IPS-18a (cell line): ENCODE results near the gene TRIM44.
"Not testable (repeated sequence)": the region's sequence is repeated elsewhere in the genome, so short reads cannot be mapped to it uniquely, and the experiment has no call there.

Experiments used
- H3K27ac ChIP-seq: one replicate; pipeline ENCODE4 v1.5.1; 2013; ENCODE audit warnings: low read length
- H3K27me3 ChIP-seq: one replicate; pipeline ENCODE4 v1.6.1; 2013; ENCODE audit warnings: mild to moderate bottlenecking, low read length; ENCODE audit not compliant: control insufficient read depth, insufficient read depth
- H3K36me3 ChIP-seq: one replicate; pipeline ENCODE4 v1.6.1; 2013; ENCODE audit warnings: low read depth, low read length; ENCODE audit not compliant: control insufficient read depth
- H3K4me1 ChIP-seq: one replicate; pipeline ENCODE4 v1.6.1; 2013; ENCODE audit warnings: low read depth, low read length; ENCODE audit not compliant: control insufficient read depth
- H3K4me3 ChIP-seq: one replicate; pipeline ENCODE4 v1.5.1; 2013; ENCODE audit warnings: low read length
- H3K9ac ChIP-seq: one replicate; pipeline ENCODE4 v1.6.1; 2013; ENCODE audit warnings: mild to moderate bottlenecking, low read length, moderate library complexity
- H3K9me3 ChIP-seq: one replicate; pipeline ENCODE4 v1.6.1; 2013; ENCODE audit warnings: low read depth, low read length; ENCODE audit not compliant: control insufficient read depth

The TRIM44 gene

DNA sequence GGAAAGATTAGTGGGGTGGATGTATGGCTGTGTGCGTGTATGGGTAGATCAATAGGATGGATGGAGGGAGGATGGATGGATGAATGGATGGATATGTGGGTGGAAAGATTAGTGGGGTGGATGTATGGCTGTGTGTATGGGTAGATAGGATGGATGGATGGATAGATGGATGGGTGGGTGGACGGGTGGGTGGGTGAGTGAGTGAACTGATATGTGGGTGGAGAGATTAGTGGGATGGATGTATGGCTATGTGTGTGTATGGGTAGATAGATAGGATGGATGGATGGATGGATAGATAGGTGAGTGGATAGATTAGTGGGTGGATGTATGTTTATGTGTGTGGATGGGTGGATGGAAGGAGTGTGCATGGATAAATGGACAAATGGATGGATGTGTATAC, 193.7 kb downstream of the TRIM44 start:
- H3K27ac ChIP-seq: no peak overlapping the region
- no peak overlapping the region for H3K9ac ChIP-seq
- no peaks in the 10 kb centered on the region for H3K27me3 ChIP-seq
- no peaks in the 10 kb centered on the region for H3K36me3 ChIP-seq
- H3K4me1 ChIP-seq: peaks cover 7% of the 10 kb centered on the region
- no peaks in the 10 kb centered on the region for H3K9me3 ChIP-seq
- H3K4me3 ChIP-seq: no peak overlapping the region

- Histone ChIP-seq H3K27me3 (no peaks in the 10 kb centered on the region), H3K4me1 (peaks cover 7% of the 10 kb centered on the region), H3K9ac (no peak overlapping the region), H3K27ac (no peak overlapping the region), H3K9me3 (no peaks in the 10 kb centered on the region), H3K4me3 (no peak overlapping the region), H3K36me3 (no peaks in the 10 kb centered on the region)
Observed at GRCh38 chr11:35856756-35857155, 194.2 kb downstream of the TRIM44 start.

GRCh38 chr11:35857922-35858321, 195.3 kb downstream of the TRIM44 start:
- peaks cover 7% of the 10 kb centered on the region for H3K4me1 ChIP-seq
- no peaks in the 10 kb centered on the region for H3K9me3 ChIP-seq
- H3K4me3 ChIP-seq: no peak overlapping the region
- H3K9ac ChIP-seq: no peak overlapping the region
- H3K27me3 ChIP-seq: no peaks in the 10 kb centered on the region
- H3K27ac ChIP-seq: no peak overlapping the region
- no peaks in the 10 kb centered on the region for H3K36me3 ChIP-seq

DNA sequence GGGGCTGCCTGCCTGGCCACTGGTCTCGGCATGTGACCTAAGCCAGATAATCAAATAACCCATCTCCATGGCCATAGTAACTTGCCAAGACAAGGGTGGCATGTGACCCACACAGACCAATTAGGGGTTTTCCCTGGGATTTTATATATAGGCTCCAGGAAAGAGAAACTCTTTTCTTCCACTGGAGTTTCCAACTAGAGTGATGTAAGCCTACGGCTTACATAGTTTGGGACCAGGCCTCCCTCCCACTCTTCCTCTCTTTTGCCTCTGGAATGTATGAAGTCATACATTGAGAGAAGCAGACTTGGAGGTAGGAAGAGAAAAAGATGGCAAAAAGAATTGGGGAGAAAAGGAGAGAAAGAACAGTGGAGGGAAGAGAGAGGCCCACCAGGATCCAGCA, 196.7 kb downstream of the TRIM44 start:
- peaks cover 7% of the 10 kb centered on the region for H3K4me1 ChIP-seq
- no peak overlapping the region for H3K9ac ChIP-seq
- H3K27ac ChIP-seq: no peak overlapping the region
- no peak overlapping the region for H3K4me3 ChIP-seq
- no peaks in the 10 kb centered on the region for H3K36me3 ChIP-seq
- H3K27me3 ChIP-seq: no peaks in the 10 kb centered on the region
- no peaks in the 10 kb centered on the region for H3K9me3 ChIP-seq

- H3K27me3 ChIP-seq, H3K36me3 ChIP-seq, H3K4me1 ChIP-seq, H3K27ac ChIP-seq, H3K4me3 ChIP-seq, H3K9me3 ChIP-seq, H3K9ac ChIP-seq: not testable (repeated sequence)
Observed at GRCh38 chr11:35860194-35860593, 197.6 kb downstream of the TRIM44 start.

- H3K4me1 ChIP-seq: no peaks in the 10 kb centered on the region
- no peaks in the 10 kb centered on the region for H3K36me3 ChIP-seq
- H3K9ac ChIP-seq: no peak overlapping the region
- H3K27me3 ChIP-seq: no peaks in the 10 kb centered on the region
- no peak overlapping the region for H3K27ac ChIP-seq
- H3K9me3 ChIP-seq: no peaks in the 10 kb centered on the region
- no peak overlapping the region for H3K4me3 ChIP-seq
Observed at GRCh38 chr11:35861191-35861590, 198.6 kb downstream of the TRIM44 start.

- H3K27ac ChIP-seq: no peak overlapping the region
- H3K36me3 ChIP-seq: no peaks in the 10 kb centered on the region
- no peak overlapping the region for H3K4me3 ChIP-seq
- no peaks in the 10 kb centered on the region for H3K4me1 ChIP-seq
- no peak overlapping the region for H3K9ac ChIP-seq
- H3K9me3 ChIP-seq: no peaks in the 10 kb centered on the region
- H3K27me3 ChIP-seq: no peaks in the 10 kb centered on the region
Observed at GRCh38 chr11:35862666-35863065, 200.1 kb downstream of the TRIM44 start.

DNA sequence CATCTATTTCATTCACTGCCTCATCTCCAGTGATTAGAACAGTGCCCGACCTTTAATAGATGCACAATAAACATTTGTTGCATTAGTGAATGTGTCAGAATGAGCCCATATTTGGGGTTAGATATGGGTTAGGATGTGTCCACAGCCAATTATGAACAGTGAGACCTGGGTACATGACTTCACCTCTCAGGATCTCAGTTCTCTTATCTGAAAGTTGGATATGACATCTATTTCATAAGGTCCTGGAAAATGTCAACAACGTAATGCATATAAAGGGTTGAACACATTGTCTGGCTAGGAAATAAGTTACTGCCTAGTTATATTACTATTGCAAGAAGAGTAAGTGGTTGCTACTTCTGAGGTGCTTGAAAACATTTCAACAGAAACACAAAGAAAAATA, 201.6 kb downstream of the TRIM44 start:
- Histone ChIP-seq H3K9me3 (peaks cover 9% of the 10 kb centered on the region), H3K36me3 (no peaks in the 10 kb centered on the region), H3K4me3 (no peak overlapping the region), H3K4me1 (no peaks in the 10 kb centered on the region), H3K9ac (no peak overlapping the region), H3K27ac (no peak overlapping the region), H3K27me3 (no peaks in the 10 kb centered on the region)

GRCh38 chr11:35866601-35867000, 204.0 kb downstream of the TRIM44 start:
- Histone ChIP-seq H3K9ac (no peak overlapping the region), H3K27ac (no peak overlapping the region), H3K4me1 (no peaks in the 10 kb centered on the region), H3K4me3 (no peak overlapping the region), H3K36me3 (no peaks in the 10 kb centered on the region), H3K27me3 (no peaks in the 10 kb centered on the region), H3K9me3 (peaks cover 11% of the 10 kb centered on the region)
